ENCODE measurements around the gene PROZ.
A peak's percentile ranks its signal among the peaks of the same experiment; 100 is the strongest.

Gene PROZ

DNA sequence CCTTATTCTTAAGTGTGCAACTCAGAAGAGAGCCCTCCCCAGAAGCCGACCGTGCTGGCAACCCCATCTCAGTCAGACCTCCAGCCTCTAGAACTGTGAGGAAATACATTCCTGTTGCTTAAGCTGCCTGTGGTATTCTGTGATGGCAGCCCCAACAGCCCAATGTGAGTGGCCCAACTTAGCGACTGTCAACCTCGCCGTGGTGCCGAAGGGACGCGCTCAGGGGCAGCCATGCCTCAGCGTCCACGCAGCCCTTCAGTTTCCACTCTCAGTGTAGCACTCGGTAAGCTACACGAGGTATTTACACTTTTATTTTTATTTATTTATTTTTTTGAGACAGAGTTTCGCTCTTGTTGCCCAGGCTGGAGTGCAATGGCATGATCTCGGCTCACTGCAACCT, 18.4 kb downstream of the PROZ start:
- DNase-seq: no peak

DNA sequence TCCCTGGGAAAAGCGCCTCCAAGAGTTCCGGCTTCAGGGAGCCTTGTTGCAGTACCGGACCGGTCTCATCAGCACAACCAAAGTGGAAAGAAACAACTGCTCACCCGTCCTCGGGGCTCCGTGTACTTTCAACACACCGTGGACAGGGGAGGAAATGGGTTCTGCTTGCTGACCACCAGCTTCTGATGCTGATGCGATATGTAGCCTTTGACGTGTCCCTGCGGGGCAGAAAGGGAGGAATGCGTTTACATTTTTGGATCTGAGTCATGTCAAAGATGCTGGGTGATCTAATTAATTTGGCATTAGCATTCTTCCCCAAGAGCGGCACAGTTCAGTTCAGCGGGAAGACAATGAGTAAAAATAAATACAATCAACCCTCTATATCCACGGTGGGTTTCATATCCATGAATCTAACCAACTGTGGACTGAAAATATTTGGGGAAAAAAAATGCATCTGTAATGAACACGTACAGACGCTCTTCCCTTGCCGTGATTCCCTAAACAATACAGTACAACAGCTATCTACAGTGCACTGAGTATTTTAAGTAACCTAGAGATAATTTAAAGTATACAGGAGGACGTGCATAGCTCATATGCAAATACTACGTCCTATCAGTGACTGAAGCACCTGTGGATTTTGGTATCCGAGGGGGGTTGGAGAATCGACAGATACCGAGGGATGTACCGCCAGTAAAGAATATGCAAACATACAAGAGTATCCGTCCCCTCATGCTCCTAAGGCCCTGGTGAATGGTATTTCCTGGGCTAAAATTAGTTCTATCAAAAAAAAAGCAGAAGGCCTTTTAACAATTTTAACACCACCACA, 19.8 kb downstream of the PROZ start:
- DNase-seq: no peak

DNA sequence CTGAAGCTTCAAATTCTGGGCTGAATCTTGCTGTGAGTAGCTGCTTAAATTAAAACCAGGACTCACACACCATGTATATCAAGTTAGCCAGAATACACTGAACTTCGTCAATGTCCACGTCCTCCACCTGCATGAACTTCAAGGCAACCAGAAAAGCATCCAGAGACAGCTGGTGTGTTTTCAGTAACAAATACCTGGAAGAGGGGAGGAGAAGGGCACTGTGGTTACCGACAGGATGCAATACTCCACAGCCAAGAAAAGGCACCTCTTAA, 20.4 kb downstream of the PROZ start:
- DNase-seq: no peak

DNA sequence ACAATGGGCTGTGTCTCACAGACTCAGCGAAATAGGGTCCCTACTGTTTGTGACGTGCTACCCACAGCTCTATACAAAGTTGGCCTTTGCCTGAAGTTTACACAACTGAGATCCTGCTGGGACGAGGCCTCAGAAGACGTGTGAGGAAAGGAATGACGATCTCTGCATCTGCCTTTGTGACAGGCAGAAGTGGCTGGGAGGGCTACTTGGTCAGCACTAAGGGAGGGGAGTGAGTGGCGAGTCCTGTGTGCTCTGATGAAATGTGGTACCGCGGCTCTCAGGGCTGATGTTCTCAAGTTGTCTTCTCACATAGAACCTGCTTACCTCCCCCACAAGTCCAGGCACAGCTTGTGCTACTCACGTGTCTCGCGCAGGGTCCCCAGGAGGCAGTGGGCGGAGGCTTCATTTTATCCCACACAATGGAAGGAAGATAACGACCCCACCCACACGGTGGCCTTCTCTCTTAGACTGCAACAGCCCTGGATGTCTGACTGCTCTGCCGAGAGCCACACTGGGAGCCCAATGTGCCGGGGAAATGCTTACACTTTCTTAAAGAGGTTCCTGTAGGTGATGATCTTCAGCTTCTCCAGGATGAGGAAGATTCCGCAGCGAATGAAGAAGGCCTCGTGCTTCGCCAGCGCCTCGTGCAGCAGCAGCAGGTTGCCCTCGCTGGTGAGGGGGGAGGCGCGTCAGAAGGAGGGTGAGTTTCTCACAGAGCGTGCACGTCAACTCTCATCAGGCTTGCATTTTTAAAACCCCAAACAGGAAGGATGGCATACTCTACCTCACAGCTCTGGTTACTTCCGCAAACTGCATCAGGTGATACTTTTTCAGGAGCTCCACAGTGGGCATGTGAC, 21.2 kb downstream of the PROZ start:
- peak in 1 of 51 donors; percentile 36 for DNase-seq

DNA sequence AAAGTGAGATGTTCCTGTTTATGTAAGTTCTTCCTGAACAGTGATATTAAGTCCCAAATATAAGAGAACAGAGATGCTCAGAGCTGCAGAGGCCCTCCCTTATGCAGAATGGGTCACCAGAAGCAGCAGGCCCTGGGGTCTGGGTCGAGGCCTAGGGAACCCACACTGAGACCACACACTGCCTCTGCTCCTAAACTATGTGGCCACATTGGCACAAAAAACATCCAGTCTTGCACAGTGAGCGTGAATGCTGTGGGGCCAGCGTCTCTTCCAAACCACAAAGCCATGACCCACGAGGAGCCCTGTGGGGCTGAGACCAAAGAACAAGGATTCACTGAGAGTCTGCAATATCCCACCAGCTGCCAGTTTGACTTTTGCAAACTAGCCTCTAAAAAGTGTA, 23.6 kb downstream of the PROZ start:
- DNase-seq: no peak

DNA sequence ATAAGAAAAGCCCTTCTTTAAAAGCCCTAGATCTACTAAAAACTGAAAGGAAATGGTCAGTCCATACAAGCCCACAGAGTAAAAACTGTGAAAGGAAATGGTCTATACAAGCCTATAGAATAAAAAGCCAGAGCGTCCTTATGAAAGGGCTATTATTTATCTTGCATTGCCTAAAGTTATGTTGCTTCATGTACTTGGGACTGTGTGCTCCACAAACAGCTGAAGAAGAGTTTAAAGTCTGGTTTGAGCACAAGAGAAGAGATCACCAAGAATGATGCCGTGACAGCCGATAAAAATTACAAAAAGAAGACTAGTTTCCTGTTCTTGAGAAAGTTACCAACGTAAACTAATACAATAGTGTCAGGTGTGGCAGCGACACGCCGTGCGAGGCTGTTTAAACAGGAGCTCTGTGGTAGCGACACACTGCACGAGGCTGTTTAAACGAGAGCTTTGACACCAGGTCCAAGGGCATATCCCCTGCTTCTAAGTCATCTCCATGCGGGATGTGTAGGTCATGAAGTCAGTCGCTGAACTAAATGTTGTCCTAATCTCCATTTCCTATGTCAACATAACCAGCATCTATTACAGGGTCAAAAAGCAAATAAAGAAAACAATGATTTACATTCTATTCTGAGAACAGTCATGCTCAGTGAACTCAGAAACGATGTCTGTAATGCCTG, 25.1 kb downstream of the PROZ start:
- no peak for DNase-seq

DNA sequence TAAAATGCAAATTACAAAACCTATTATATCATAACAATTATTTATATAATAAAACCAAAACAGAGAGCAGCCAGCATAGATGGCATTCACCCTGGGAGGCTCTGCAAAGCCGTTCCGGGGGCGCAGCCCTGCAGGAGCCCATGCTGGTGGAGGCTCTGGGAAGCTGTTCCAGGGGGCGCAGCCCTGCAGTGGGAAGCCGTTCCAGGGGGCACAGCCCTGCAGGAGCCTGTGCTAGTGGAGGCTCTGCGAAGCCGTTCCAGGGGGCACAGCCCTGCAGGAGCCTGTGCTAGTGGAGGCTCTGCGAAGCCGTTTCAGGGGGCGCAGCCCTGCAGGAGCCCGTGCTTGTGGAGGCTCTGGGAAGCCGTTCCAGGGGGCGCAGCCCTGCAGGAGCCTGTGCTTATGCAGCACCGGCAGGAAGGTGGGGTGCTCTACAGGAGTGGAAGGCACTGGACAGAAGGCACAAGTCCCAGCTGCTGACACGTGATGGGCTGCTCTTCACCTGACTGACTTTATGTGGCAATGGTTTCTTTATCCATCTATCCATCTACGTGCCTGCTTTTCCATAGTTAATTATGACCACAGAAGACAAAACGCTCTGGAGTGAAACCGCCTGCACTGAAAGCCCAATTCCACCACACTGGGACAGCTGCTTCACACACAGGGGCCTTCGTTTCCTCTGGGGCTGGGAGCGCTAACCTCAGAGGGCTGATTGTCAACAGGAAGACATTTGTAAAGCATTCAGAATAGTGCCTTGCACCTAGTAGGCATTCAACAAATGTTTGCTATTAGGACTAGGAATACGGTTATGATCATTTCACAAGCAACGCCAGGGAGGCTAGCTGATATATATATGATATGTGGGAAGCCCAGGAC, 26.4 kb downstream of the PROZ start:
- no peak for DNase-seq

DNA sequence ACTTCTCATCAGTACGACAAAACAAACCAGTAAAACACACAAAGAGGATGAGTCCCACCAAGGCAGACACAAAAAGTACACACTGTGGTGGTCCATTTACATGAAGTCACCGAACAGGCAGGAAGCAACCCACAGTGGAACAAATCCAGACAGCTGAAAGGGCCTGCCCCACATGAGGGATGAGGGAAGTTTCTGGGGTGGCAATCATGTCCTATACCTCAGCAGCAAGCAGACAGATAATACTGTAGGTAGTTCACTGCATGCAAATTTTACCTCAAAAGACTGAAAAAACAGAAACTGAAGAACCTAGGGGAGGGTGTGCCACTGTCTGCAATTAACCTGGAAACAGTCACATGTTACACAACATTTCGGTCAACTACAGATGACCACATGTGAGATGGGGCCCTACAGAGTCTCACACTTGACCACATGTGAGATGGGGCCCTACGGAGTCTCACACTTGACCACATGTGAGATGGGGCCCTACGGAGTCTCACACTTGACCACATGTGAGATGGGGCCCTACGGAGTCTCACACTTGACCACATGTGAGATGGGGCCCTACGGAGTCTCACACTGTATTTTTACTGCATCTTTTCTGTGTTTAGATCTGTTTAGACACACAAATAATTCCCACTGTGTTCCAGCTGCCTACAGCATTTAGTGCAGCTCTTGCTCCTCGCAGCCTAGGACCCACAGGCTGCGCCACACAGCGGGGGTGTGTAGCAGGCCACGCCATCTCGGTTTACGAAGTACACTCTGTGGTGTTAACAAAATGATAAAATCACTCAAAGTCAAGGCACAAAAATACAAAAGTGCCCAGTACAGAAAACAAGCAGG, 27.8 kb downstream of the PROZ start:
- DNase-seq: no peak

DNA sequence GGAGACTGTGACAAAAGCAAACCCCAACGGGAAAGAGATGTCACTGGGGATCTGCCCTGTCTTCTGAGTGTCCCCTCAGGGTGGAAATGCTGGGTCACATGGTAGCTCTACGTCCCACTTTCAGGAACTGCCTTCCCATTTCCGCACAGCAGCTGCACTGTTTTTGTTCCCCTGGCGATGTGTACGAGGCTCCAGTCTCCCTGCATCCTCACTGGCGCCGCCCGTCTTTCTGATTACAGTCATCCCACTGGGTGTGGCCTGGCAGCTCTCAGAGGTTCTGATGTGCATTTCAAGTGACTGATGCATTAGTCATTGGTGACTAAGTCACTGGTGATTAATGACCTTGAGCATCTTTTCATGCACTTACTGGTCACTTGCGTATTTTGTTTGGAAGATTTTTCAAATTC, 28.8 kb downstream of the PROZ start:
- peak in 30 of 51 donors; percentile 8 to 67 (median 38) for DNase-seq

DNA sequence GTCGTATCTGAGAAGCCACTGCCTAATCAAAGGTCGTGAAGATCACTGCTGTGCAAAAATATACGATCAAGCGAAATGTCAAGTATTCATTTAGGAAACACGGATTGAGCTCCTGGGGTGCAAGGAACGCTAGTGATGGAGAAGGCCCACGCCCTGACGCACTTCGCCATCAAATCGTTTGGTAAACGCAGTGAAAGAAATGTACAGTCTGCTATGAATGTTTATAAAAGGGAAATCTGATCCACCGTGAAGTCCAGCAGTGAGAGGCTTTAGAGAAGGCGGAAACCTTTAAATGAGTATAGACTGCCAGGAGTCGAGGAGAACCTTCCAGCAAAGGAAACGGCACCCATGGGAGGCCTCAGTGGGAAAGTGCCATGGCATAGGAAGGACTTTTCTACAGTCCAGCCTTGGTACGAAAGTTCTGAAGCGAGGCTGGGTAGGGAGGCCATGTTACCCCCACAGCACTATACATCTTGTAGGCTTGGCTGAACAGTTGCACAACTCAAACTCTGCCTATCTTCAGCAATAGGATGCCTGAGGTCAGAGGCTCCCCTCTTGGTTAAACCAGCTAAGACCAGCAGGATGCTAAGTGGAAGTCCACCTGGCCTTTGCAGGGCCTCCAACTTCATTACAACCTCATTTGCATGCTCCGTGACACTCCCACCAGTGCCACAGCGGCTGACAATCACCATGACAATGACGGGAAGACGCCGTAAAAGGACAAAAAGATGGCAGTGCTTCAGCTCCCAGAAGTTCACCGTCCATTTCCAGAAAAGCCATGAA, 29.6 kb downstream of the PROZ start:
- DNase-seq: no peak

DNA sequence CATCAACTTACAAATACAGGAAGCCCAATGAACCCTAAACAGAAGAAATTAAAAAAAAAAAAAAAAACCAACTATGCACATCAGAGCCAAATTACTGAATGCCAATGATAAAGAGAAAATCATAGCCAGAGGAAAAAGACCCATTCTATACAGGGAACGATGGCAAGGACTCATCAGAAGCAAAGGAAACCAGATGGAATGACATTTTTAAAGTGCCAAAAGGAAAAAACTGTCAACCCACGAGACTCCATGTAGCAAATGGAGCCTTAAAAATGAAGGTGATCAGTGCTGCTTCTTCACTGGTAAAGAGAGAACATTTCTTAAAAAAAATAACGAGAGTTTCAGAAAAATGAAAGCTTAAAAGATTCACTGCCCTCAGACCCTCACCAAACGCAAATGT, 31.7 kb downstream of the PROZ start:
- no peak for DNase-seq

DNA sequence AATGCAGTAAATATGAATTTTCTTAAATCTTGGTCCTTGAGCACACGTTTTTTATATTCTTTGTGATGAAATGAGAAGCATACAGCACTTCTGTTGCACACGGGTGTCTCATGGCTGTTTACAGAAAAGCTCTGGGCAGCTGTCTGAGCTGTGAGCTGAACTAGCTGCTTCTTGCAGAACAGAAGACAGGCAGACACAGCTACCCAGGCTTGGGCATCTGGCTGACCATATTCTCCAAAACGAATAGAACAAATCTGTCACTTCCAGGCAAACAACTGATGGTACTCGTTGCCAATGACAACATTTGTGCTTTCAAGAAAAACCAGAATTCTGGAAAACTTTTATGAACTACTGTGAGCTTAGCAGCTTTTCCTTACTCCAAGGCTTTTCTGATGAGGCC, 33.8 kb downstream of the PROZ start:
- no peak for DNase-seq

DNA sequence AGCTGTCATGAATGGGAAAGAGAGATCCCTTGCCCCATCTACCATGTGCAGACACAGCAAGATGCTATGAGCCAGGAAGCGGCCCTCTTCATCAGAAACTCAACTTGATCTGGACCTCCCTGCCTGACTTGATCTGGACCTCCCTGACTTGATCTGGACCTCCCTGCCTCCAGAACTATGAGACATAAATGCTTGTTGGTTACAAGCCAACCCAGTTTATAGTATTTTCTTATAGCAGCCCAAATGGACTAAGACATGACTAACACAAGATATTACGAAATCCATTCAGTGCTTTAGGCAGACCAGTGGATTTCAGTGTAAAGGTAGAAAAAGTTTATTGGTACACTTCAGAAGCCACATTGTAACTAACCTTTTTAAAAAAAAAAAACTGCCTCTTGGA, 34.5 kb downstream of the PROZ start:
- no peak for DNase-seq

DNA sequence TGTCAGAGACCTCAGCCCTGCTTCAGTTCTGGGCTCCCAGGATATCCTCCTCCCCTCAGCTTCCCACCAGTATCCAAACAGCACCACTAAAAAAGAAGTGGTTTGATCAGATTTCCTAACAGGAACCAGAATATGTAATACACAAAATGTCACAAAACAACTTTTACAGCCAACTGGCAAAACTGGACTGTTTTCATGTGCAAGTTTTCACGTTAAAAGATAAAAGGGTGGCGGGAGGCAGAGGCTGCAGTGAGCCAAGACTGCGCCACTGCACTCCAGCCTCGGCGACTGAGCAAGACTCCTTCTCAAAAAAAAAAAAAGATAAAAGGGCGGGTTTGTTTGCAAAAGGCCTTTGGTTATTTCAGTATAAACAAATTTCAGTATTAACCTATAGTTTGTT, 36.9 kb downstream of the PROZ start:
- no peak for DNase-seq

DNA sequence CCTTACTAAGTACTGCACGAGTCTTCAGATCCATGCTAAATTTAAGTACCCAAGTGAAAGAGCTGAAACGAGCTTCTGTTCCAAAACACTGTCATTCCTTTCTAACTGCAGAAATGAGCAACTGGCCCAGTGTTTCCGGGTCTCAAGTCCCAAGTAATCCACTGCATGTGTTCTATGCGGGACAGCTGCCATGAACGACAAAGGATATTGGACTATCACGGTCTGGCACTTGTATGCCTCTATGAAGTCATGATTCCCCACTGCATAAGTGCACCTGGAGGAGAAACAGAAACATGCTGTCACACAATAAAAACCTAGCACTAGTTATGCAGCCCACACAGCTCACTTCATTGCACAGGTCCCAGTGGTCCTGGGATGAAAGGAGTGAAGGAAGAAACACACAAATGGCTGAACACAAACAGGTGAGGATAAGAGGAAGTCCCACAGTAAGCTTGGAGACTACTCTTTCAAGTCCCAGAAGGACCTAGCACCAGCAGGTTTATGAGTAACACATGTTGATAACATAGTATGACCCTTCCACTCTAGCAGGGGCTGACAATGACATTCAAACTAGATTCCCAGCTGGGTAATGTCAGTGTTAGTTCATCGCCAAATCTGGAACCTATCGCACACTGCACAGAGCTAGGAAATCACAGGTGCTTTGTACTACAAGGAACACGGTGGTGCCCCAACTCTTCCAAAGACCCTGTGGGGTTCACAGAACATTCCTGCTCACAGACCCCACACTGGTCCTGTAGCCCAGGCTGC, 38.7 kb downstream of the PROZ start:
- no peak for DNase-seq

DNA sequence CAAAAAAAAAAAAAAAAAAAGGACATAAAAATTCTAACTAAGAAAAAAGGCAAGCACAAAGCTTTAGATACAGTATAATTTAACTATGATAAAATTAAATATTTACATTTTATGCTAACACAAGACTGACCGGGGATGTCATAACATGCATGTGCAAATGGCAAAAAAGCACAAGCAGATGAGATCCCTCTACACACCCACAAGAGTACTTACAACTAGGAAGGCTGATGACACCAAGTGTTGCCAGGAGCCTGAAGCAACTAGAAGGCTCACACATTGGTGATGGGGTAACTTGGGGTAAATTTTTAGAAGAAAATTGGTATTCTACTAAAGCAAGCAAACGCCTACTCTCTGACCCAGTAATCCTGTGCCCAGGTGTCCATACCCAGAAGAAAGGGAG, 43.4 kb downstream of the PROZ start:
- no peak for DNase-seq

DNA sequence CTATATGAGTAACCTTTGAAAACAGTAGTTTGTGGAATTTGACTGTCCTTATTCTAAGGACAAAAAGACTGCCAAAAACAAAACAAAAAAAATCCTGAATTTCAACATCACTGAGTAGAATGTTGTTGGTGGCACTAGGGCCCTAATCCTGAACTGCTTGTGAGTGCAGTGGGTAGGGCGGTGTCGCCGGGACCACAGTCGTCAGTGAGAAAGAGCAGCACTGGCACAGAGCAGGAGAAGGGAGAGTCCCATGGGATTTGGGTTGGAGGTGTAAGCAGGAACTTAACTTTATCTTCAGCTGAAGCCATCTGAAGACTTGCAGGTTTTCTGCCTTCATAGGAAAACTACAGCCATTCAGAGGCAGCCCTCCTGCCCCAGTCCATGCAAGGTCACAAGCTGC, 44.5 kb downstream of the PROZ start:
- no peak for DNase-seq

DNA sequence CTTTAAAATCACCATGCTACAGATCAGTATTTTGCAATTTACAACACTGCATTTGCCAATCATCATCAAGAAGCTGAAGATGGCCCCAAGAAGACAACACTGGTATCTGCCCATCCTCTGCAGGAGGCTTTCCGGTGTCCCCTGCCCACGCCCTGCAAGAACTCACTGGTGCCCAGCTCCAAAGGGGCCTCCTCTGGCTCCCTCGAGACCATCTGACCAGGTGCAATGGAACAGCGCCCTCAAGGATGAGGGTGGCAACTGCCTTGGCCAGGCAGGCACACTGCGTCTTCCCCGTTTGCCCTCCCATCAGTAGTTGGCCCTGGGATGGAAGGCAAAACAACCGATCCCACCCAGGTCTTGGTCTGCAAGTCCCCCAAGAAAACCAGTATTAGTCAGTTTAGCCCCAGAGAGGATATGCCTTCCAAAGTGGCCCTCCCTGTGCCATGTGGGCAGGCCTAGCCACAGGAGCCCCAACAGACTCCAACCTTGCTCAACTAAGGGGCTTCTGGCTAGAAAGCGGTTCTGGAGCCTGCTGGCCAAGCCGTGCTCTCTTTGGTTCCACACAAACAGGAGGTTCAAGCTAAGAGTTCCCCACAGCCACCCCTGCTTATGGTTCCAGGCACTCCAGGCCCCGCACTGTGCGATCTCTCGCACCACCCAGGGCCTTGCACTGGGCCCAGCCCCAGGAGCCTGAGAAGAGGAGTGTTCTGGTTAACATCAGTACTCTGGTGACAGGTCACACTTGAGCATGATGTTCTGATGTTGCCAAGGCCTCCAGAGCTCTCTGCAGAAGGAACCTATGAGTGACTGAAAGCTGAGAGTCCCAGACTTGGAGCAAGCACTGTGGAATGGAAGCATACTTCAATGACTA, 45.3 kb downstream of the PROZ start:
- DNase-seq: no peak

All from hypothalamus (tissue), 51 donors.